Karpas-422 (cell line): ENCODE data around the gene KPRP. TPM values are rescaled to one million over a fixed set of nuclear protein-coding genes. Genes with fewer than 3 reads are reported as not detected.

ENCODE experiments used
- DNase-seq: peaks from one replicate; pipeline ENCODE4 v3.0.0-alpha.2; 2015
- H2AFZ ChIP-seq: fragments of 200-600 bp; sonication (generic); 2 replicates; pipeline ENCODE4 v1.6.1; 2014; ENCODE audit warnings: antibody characterized with exemption, low read length, mixed read lengths
- H3K27ac ChIP-seq: fragments of 200-600 bp; sonication (generic); 2 replicates; pipeline ENCODE4 v1.5.1; 2014; ENCODE audit warnings: mild to moderate bottlenecking, low read length, moderate library complexity
- H3K27me3 ChIP-seq: fragments of 200-600 bp; sonication (generic); 2 replicates; pipeline ENCODE4 v1.6.1; 2014; ENCODE audit warnings: low read length, mixed read lengths
- H3K36me3 ChIP-seq: fragments of 200-600 bp; sonication (generic); 2 replicates; pipeline ENCODE4 v1.6.1; 2014; ENCODE audit warnings: low read length, mixed read lengths; ENCODE audit not compliant: insufficient read depth
- H3K4me1 ChIP-seq: fragments of 200-600 bp; sonication (generic); 2 replicates; pipeline ENCODE4 v1.6.1; 2014; ENCODE audit warnings: mild to moderate bottlenecking, low read length, mixed read lengths
- H3K4me2 ChIP-seq: fragments of 200-600 bp; sonication (generic); 2 replicates; pipeline ENCODE4 v1.6.1; 2014; ENCODE audit warnings: low read length, low read depth, mild to moderate bottlenecking; ENCODE audit not compliant: poor library complexity, severe bottlenecking
- H3K4me3 ChIP-seq: fragments of 200-600 bp; sonication (generic); 2 replicates; pipeline ENCODE4 v1.5.1; 2014; ENCODE audit warnings: mild to moderate bottlenecking, antibody characterized with exemption, low read length, mixed read lengths
- H3K79me2 ChIP-seq: fragments of 200-600 bp; sonication (generic); 2 replicates; pipeline ENCODE4 v1.6.1; 2014; ENCODE audit warnings: mild to moderate bottlenecking, low read length, mixed read lengths
- H3K9ac ChIP-seq: fragments of 200-600 bp; sonication (generic); 2 replicates; pipeline ENCODE4 v1.6.0; 2014; ENCODE audit warnings: low read length
- H3K9me2 ChIP-seq: fragments of 200-600 bp; sonication (generic), shearing (Covaris generic); replicated peaks from 2 replicates; pipeline ENCODE4 v1.6.0; 2014; ENCODE audit warnings: mild to moderate bottlenecking, low read length, moderate library complexity; ENCODE audit not compliant: insufficient read depth
- H3K9me3 ChIP-seq: fragments of 300-700, 200-600 bp; sonication (generic); 2 replicates; pipeline ENCODE4 v1.6.1; 2014; ENCODE audit warnings: low read length, mixed read lengths
- H4K20me1 ChIP-seq: fragments of 200-600 bp; sonication (generic); 2 replicates; pipeline ENCODE4 v1.6.1; 2014; ENCODE audit warnings: mild to moderate bottlenecking, antibody characterized with exemption, low read length, low read depth; ENCODE audit not compliant: insufficient read depth
- total RNA-seq: library from RNA; depleted of rRNA; stranded (reverse); fragments of >200 nt; shearing (Covaris generic); gene quantifications from 2 replicates; pipeline ENCODE4 v1.2.3, GENCODE V29; 2014; ENCODE audit warnings: low replicate concordance

Gene KPRP
- total RNA-seq, 1 experiment from 2014 or later = not detected

GRCh38 chr1:152783095-152783494 is 25.3 kb downstream of the KPRP start:
- Histone ChIP-seq H3K9ac (no peak overlapping the region), H3K4me3 (no peak overlapping the region), H3K27ac (no peak overlapping the region), H3K36me3 (no peaks in the 10 kb centered on the region), H3K4me2 (no peak overlapping the region), H3K4me1 (no peaks in the 10 kb centered on the region), H2AFZ (no peak overlapping the region), H3K79me2 (no peaks in the 10 kb centered on the region), H3K9me2 (no peaks in the 10 kb centered on the region), H3K27me3 (no peaks in the 10 kb centered on the region), H3K9me3 (no peaks in the 10 kb centered on the region), H4K20me1 (no peaks in the 10 kb centered on the region)
- no peak for DNase-seq

DNA sequence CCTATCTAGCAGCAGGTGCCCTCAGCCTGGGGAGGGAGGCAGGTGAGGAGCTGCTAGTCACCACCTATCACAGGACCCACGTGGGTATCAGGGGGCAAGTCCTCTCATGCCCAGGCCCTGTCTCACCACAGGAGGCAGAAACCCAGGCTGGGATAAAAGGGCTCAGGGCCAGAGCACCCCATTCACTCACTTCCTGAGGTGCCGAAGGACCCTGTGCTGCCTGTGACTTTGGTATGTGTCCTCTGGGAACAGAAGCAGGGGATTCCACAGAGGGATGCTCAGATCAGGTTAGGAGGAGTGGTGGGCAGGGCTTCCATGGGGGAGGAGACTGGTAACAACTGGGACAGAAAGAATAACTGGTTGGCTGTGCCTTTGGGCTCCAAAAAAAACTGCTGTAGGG is 28.3 kb downstream of the KPRP start, which contains the start of gene LCE1E:
TSS of gene LCE1E (plus strand) at position 181 of the 400 bp plus-strand sequence. CDS start 1,043 bp downstream, outside the sequence.
- Histone ChIP-seq H3K4me3 (no peak within 1 kb of the TSS), H2AFZ (no peak within 1 kb of the TSS), H4K20me1 (no peaks in the 10 kb centered on the region), H3K9ac (no peak within 1 kb of the TSS), H3K36me3 (no peaks in the 10 kb centered on the region), H3K9me3 (no peaks in the 10 kb centered on the region), H3K4me2 (no peak within 1 kb of the TSS), H3K79me2 (no peaks in the 10 kb centered on the region), H3K9me2 (no peaks in the 10 kb centered on the region), H3K4me1 (no peaks in the 10 kb centered on the region), H3K27ac (no peak within 1 kb of the TSS), H3K27me3 (no peaks in the 10 kb centered on the region)
- DNase-seq = no peak

DNA sequence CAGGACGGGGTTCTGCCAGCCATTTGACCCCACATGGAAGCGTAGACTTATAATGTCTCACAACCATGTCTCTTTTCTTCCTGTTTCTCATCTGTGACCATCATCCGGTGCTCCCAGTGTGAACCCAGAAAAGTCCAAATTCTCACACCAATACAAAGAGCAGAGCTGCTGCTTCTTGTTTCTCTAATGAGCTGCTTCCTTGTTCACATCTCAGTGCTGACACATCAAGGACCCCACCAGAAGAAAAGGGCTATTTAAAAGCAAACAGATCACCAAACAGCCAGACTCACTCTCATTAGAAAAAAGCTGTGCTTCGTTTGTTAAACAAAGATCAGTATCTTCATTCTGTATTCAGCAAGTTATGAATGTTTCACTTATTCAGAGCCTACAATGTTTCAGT is 37.9 kb downstream of the KPRP start:
- Histone ChIP-seq H3K9me3 (no peaks in the 10 kb centered on the region), H4K20me1 (no peaks in the 10 kb centered on the region), H3K79me2 (no peaks in the 10 kb centered on the region), H3K36me3 (no peaks in the 10 kb centered on the region), H3K4me2 (no peak overlapping the region), H3K9me2 (0 out of 2 replicates have a peak, but pooled peaks cover 2% of the 10 kb centered on the region), H3K27ac (no peak overlapping the region), H3K4me3 (no peak overlapping the region), H3K27me3 (no peaks in the 10 kb centered on the region), H3K9ac (no peak overlapping the region), H2AFZ (no peak overlapping the region), H3K4me1 (no peaks in the 10 kb centered on the region)
- no peak for DNase-seq

GRCh38 chr1:152796421-152796820 is 38.6 kb downstream of the KPRP start, which contains the start of gene LCE1D:
Gene LCE1D (plus strand): TSS chr1:152796721. CDS start chr1:152797795, 1,074 bp downstream.
- no peak for DNase-seq
- Histone ChIP-seq H3K36me3 (no peaks in the 10 kb centered on the region), H3K4me1 (no peaks in the 10 kb centered on the region), H3K9me2 (0 out of 2 replicates have a peak, but pooled peaks cover 2% of the 10 kb centered on the region), H3K9ac (no peak within 1 kb of the TSS), H4K20me1 (no peaks in the 10 kb centered on the region), H3K4me2 (no peak within 1 kb of the TSS), H2AFZ (no peak within 1 kb of the TSS), H3K27ac (no peak within 1 kb of the TSS), H3K79me2 (no peaks in the 10 kb centered on the region), H3K27me3 (no peaks in the 10 kb centered on the region), H3K9me3 (no peaks in the 10 kb centered on the region), H3K4me3 (no peak within 1 kb of the TSS)

DNA sequence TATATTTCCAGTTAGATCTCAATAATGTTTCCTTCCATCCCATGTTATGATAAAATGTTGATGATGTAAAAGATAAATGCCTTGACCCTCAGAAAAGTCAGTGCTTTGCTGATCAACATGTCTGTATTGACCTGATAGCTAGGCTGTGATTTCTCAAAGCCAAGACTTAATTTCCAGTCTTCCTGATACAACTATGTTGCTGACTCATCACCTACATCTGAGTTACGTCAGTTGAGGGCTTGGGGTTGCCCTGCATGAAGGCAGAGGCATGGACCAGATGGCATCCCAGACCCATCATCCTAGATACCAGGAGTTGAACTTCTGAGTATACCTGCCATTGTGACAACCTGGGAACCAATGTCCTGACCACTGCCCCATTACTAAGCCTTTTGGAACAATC is 43.5 kb downstream of the KPRP start:
- no peaks in the 10 kb centered on the region for H3K4me1 ChIP-seq
- H3K36me3 ChIP-seq = no peaks in the 10 kb centered on the region
- no peak overlapping the region for H3K27ac ChIP-seq
- H3K9me3 ChIP-seq = no peaks in the 10 kb centered on the region
- H3K4me3 ChIP-seq = no peak overlapping the region
- no peak overlapping the region for H2AFZ ChIP-seq
- no peaks in the 10 kb centered on the region for H4K20me1 ChIP-seq
- DNase-seq = peak; percentile 23
- no peak overlapping the region for H3K9ac ChIP-seq
- H3K9me2 ChIP-seq = 0 out of 2 replicates have a peak, but pooled peaks cover 2% of the 10 kb centered on the region
- H3K27me3 ChIP-seq = no peaks in the 10 kb centered on the region
- H3K79me2 ChIP-seq = no peaks in the 10 kb centered on the region
- H3K4me2 ChIP-seq = no peak overlapping the region

DNA sequence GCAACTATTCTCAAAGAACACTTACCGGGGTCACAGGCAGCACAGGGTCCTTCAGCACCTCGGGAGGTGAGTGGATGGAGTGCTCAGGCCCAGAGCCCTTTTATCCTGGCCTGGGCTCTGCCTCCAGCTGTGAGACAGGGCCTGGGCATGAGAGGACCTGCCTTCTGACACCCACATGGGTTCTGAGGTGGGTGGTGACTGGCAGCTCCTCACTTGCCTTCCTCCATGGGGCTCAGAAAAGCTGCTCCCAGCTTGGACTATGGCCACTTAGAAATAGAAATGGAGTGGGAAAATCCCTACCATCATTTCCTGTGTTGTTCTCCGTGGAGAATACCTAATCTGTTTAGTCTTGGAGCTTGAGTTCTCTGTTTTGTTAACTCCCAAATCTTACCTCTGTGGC is 48.8 kb downstream of the KPRP start, which contains the start of gene LCE1C:
TSS of gene LCE1C (minus strand) at position 76 of the 400 bp plus-strand sequence. CDS start 1,173 bp downstream, outside the sequence.
- Histone ChIP-seq H3K36me3 (no peaks in the 10 kb centered on the region), H3K4me2 (no peak within 1 kb of the TSS), H2AFZ (no peak within 1 kb of the TSS), H3K27ac (no peak within 1 kb of the TSS), H4K20me1 (no peaks in the 10 kb centered on the region), H3K4me1 (no peaks in the 10 kb centered on the region), H3K9me3 (no peaks in the 10 kb centered on the region), H3K79me2 (no peaks in the 10 kb centered on the region), H3K27me3 (no peaks in the 10 kb centered on the region), H3K4me3 (no peak within 1 kb of the TSS), H3K9ac (no peak within 1 kb of the TSS), H3K9me2 (no peaks in the 10 kb centered on the region)
- DNase-seq = no peak

GRCh38 chr1:152811050-152811449 is 53.2 kb downstream of the KPRP start:
- DNase-seq = no peak
- no peaks in the 10 kb centered on the region for H3K27me3 ChIP-seq
- no peak overlapping the region for H3K27ac ChIP-seq
- no peaks in the 10 kb centered on the region for H4K20me1 ChIP-seq
- H3K4me2 ChIP-seq = no peak overlapping the region
- no peak overlapping the region for H3K9ac ChIP-seq
- H3K9me2 ChIP-seq = no peaks in the 10 kb centered on the region
- H3K36me3 ChIP-seq = no peaks in the 10 kb centered on the region
- no peak overlapping the region for H2AFZ ChIP-seq
- no peaks in the 10 kb centered on the region for H3K79me2 ChIP-seq
- H3K4me3 ChIP-seq = no peak overlapping the region
- H3K9me3 ChIP-seq = no peaks in the 10 kb centered on the region
- H3K4me1 ChIP-seq = no peaks in the 10 kb centered on the region
